GM21786 (cell line): ENCODE results near the gene TRPV3.
"Not testable (repeated sequence)": the region's sequence is repeated elsewhere in the genome, so short reads cannot be mapped to it uniquely, and the experiment has no call there.

Experiments used
- ATAC-seq: cut with Tn5 transposase; IDR thresholded peaks from one replicate; pipeline ENCODE4 v1.9.1; 2021; ENCODE audit not compliant: unreplicated experiment

The TRPV3 gene

GRCh38 chr17:3475812-3476610 lies 81.6 kb downstream of the TRPV3 start, which contains the start of gene ASPA:
Gene ASPA, plus strand, starts transcription at chr17:3475997. Its CDS starts 163 bp downstream, at chr17:3476160.
- ATAC-seq: no peak

- no peak for ATAC-seq
These were observed 82.3 kb downstream of the TRPV3 start for GRCh38 chr17:3475251-3475685.

GRCh38 chr17:3474212-3474611 lies 83.4 kb downstream of the TRPV3 start:
- no peak for ATAC-seq

GRCh38 chr17:3472137-3472536 lies 85.5 kb downstream of the TRPV3 start:
- no peak for ATAC-seq

GRCh38 chr17:3471599-3471998 lies 86.0 kb downstream of the TRPV3 start, which contains the start of gene SPATA22:
Gene SPATA22, minus strand, starts transcription at chr17:3471819. Its CDS starts 2,494 bp downstream, at chr17:3469325.
- no peak for ATAC-seq

- no peak for ATAC-seq
These were observed 88.1 kb downstream of the TRPV3 start for GRCh38 chr17:3469529-3469928.

- not testable (repeated sequence) for ATAC-seq
These were observed 91.3 kb downstream of the TRPV3 start for GRCh38 chr17:3466355-3466754.
